ENCODE results near the gene NR3C2.

- no peak for TF ChIP-seq PATZ1 (CRISPR knock-in tag; IDR thresholded peaks at IDR 0.05; ENCODE audit: borderline replicate concordance)
- no peak for TF ChIP-seq CREB5 (CRISPR knock-in tag; IDR thresholded peaks at IDR 0.05; ENCODE audit: low read depth)
- no peak for TF ChIP-seq PPARA (CRISPR knock-in tag; IDR thresholded peaks at IDR 0.05; ENCODE audit: borderline replicate concordance)
- TF ChIP-seq ZFP30 (CRISPR knock-in tag; IDR thresholded peaks at IDR 0.05): no peak
- no peak for TF ChIP-seq ZNF565 (CRISPR knock-in tag; conservative IDR thresholded peaks at IDR 0.05; ENCODE audit: low read depth)
- TF ChIP-seq ESRRG (CRISPR knock-in tag; IDR thresholded peaks at IDR 0.05): no peak
- no peak for TF ChIP-seq ISL1 (CRISPR knock-in tag; IDR thresholded peaks at IDR 0.05)
- no peak for TF ChIP-seq BACH2 (CRISPR knock-in tag; IDR thresholded peaks at IDR 0.05; ENCODE audit: borderline replicate concordance)
- no peak for TF ChIP-seq ARNTL (CRISPR knock-in tag; IDR thresholded peaks at IDR 0.05; ENCODE audit: borderline replicate concordance, low read depth)
- no peak for TF ChIP-seq RARB (CRISPR knock-in tag; IDR thresholded peaks at IDR 0.05)
These were observed 26.7 kb downstream of the NR3C2 start for GRCh38 chr4:148415500-148415899.
